ENCODE measurements around the gene ZNF784.

DNA sequence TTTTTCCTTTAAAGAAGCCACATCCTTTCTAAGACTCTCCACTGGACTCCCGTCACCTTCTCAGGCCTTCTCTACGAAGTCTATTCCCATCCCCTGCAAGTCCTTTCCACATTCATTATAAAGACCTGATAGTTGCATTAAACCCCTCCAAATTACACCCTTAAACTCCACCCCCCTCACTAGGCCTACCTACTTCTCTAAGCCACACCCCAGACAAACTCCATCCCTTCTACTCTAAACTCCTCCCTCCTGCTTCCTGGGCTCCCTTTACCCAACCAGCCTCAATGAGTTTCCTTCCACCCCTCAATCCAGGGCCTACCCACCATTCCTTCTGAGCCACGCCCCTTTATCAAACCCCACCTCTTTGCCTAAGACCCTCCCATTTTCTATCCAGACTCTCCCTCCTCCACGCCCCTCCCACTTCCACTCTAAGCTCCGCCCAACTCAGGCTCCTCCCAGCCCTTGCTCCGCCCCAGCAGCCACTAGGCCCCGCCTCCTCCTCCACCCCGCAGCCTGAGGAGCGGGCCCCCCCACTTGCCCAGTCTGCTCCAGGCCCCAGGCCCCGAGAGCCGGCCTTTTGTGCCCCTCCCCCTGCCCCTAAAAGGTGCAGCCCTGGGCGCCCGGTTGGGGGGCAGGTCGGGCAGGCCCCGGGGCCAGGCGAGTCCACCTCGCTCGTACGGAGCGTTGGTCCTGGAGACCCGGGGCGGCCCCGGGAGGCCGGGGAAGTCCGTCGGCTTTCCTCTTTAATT, 25.5 kb downstream of the ZNF784 start:
- TF ChIP-seq TAF1 (conservative IDR thresholded peaks at IDR 0.05) = no peak
- no peak for TF ChIP-seq CTCF (IDR thresholded peaks at IDR 0.05; ENCODE audit: low read depth, low read length, missing input control)
- no peak for TF ChIP-seq MAX (IDR thresholded peaks at IDR 0.05)
- TF ChIP-seq SP1 (IDR thresholded peaks at IDR 0.05) = peak; percentile 54
- no peak for TF ChIP-seq HNF4A (conservative IDR thresholded peaks at IDR 0.05)
- no peak for TF ChIP-seq FOXA1 (IDR thresholded peaks at IDR 0.05)
- TF ChIP-seq YY1 (IDR thresholded peaks at IDR 0.05) = no peak
- TF ChIP-seq FOXA2 (IDR thresholded peaks at IDR 0.05) = no peak
- no peak for TF ChIP-seq RXRA (IDR thresholded peaks at IDR 0.05)
- TF ChIP-seq JUND (IDR thresholded peaks at IDR 0.05) = peak in 1 of 2 donors; percentile 20
- TF ChIP-seq GABPA (IDR thresholded peaks at IDR 0.05 in 1 of 2, conservative IDR thresholded peaks at IDR 0.05 in 1 of 2) = no peak
- TF ChIP-seq RAD21 (IDR thresholded peaks at IDR 0.05) = peak in 1 of 2 donors; percentile 4
